Glutamatergic neuron (in vitro differentiated cells): Measurements from ENCODE around the gene EMILIN3. TPM values are rescaled to one million over a fixed set of nuclear protein-coding genes. Genes with fewer than 3 reads are reported as not detected.

ENCODE experiments used
- DNase-seq: peaks from one replicate; pipeline ENCODE4 v3.0.0; 2022
- H3K27ac Mint-ChIP-seq: one replicate; pipeline ENCODE4 v1.8.0; 2020; ENCODE audit warnings: mild to moderate bottlenecking, mixed read lengths, inconsistent platforms; ENCODE audit not compliant: unreplicated experiment
- H3K27me3 Mint-ChIP-seq: one replicate; pipeline ENCODE4 v1.8.0; 2020; ENCODE audit warnings: mild to moderate bottlenecking, moderate library complexity, mixed read lengths, inconsistent platforms; ENCODE audit not compliant: unreplicated experiment
- H3K36me3 Mint-ChIP-seq: one replicate; pipeline ENCODE4 v1.8.0; 2020; ENCODE audit warnings: mild to moderate bottlenecking, mixed read lengths, inconsistent platforms; ENCODE audit not compliant: unreplicated experiment
- H3K4me1 Mint-ChIP-seq: one replicate; pipeline ENCODE4 v1.8.0; 2020; ENCODE audit warnings: mild to moderate bottlenecking, low read depth, mixed read lengths, inconsistent platforms; ENCODE audit not compliant: unreplicated experiment
- H3K4me3 Mint-ChIP-seq: one replicate; pipeline ENCODE4 v1.8.0; 2020; ENCODE audit warnings: mild to moderate bottlenecking, mixed read lengths, inconsistent platforms; ENCODE audit not compliant: unreplicated experiment
- H3K9me3 Mint-ChIP-seq: one replicate; pipeline ENCODE4 v1.8.0; 2020; ENCODE audit warnings: mild to moderate bottlenecking, moderate library complexity, mixed read lengths, inconsistent platforms; ENCODE audit not compliant: unreplicated experiment
- CTCF ChIP-seq: fragments of 200-600 bp; sonication (generic); IDR thresholded peaks from one replicate; pipeline ENCODE4 v1.5.0; 2021; ENCODE audit not compliant: partially characterized antibody, unreplicated experiment
- total RNA-seq: library from RNA; stranded (reverse); fragmentation: NEBNext Ultra II Directional; extraction: Animal tissue kit (Norgen Biotek cat#: 25700); gene quantifications from one replicate; pipeline ENCODE4 v1.2.1, GENCODE V29; 2021; ENCODE audit not compliant: unreplicated experiment

EMILIN3 gene
- total RNA-seq, 1 donor from 2014 or later, result not detected

- H3K9me3 Mint-ChIP-seq, result peaks cover 2% of the 10 kb centered on the region
Measured at GRCh38 chr20:41356951-41357350, 9.7 kb downstream of the EMILIN3 start.

GRCh38 chr20:41355598-41356203, 10.9 kb downstream of the EMILIN3 start:
- H3K4me3 Mint-ChIP-seq, result no peak overlapping the region
- H3K4me1 Mint-ChIP-seq, result no peaks in the 10 kb centered on the region
- no peaks in the 10 kb centered on the region for H3K27me3 Mint-ChIP-seq
- H3K27ac Mint-ChIP-seq, result no peak overlapping the region
- TF ChIP-seq CTCF, result no peak
- no peak for DNase-seq
- peaks cover 2% of the 10 kb centered on the region for H3K9me3 Mint-ChIP-seq
- no peaks in the 10 kb centered on the region for H3K36me3 Mint-ChIP-seq

More at GRCh38 chr20:41356951-41357350, 9.7 kb downstream of the EMILIN3 start:
- no peak for TF ChIP-seq CTCF
- H3K4me1 Mint-ChIP-seq, result no peaks in the 10 kb centered on the region
- no peaks in the 10 kb centered on the region for H3K27me3 Mint-ChIP-seq
- H3K4me3 Mint-ChIP-seq, result no peak overlapping the region
- no peak for DNase-seq
- H3K36me3 Mint-ChIP-seq, result no peaks in the 10 kb centered on the region
- no peak overlapping the region for H3K27ac Mint-ChIP-seq

GRCh38 chr20:41355192-41355591, 11.4 kb downstream of the EMILIN3 start:
- H3K27me3 Mint-ChIP-seq, result no peaks in the 10 kb centered on the region
- H3K4me3 Mint-ChIP-seq, result no peak overlapping the region
- DNase-seq, result no peak
- no peaks in the 10 kb centered on the region for H3K4me1 Mint-ChIP-seq
- no peak for TF ChIP-seq CTCF
- H3K27ac Mint-ChIP-seq, result no peak overlapping the region
- peaks cover 2% of the 10 kb centered on the region for H3K9me3 Mint-ChIP-seq
- no peaks in the 10 kb centered on the region for H3K36me3 Mint-ChIP-seq

- no peak for DNase-seq
- no peak for TF ChIP-seq CTCF
- no peaks in the 10 kb centered on the region for H3K36me3 Mint-ChIP-seq
- H3K27ac Mint-ChIP-seq, result no peak overlapping the region
- no peaks in the 10 kb centered on the region for H3K4me1 Mint-ChIP-seq
- no peak overlapping the region for H3K4me3 Mint-ChIP-seq
- no peaks in the 10 kb centered on the region for H3K27me3 Mint-ChIP-seq
- peaks cover 2% of the 10 kb centered on the region for H3K9me3 Mint-ChIP-seq
Measured at GRCh38 chr20:41353530-41353929, 13.1 kb downstream of the EMILIN3 start.

- DNase-seq, result no peak
- no peak overlapping the region for H3K27ac Mint-ChIP-seq
- H3K27me3 Mint-ChIP-seq, result no peaks in the 10 kb centered on the region
- no peaks in the 10 kb centered on the region for H3K36me3 Mint-ChIP-seq
- no peak overlapping the region for H3K4me3 Mint-ChIP-seq
- H3K4me1 Mint-ChIP-seq, result no peaks in the 10 kb centered on the region
- no peak for TF ChIP-seq CTCF
- no peaks in the 10 kb centered on the region for H3K9me3 Mint-ChIP-seq
Measured at GRCh38 chr20:41352666-41353065, 14.0 kb downstream of the EMILIN3 start.
